ENCODE results near the gene PUS7. TPM values are rescaled to one million over a fixed set of nuclear protein-coding genes. Genes with fewer than 3 reads are reported as not detected.
A peak's percentile ranks its signal among the peaks of the same experiment; 100 is the strongest.
"Not testable (repeated sequence)": the region's sequence is repeated elsewhere in the genome, so short reads cannot be mapped to it uniquely, and the experiment has no call there.

Gene PUS7
- 47.8 and 50.7 TPM in 2 replicates for total RNA-seq

GRCh38 chr7:105521717-105522463 lies at the start of gene PUS7:
Gene PUS7, minus strand, starts transcription at chr7:105522271. Its CDS starts 13,759 bp downstream, at chr7:105508512.
- H3K4me3 Mint-ChIP-seq, result peak within 1 kb of the TSS; percentile 98
- H3K36me3 Mint-ChIP-seq (ENCODE audit: low read depth), result peaks cover 8% of the 10 kb centered on the region
- DNase-seq (ENCODE audit: low spot score), result peak; percentile 71
- H3K4me1 Mint-ChIP-seq (ENCODE audit: low read depth), result peaks cover 14% of the 10 kb centered on the region
- H3K27me3 Mint-ChIP-seq (ENCODE audit: insufficient read depth), result no peaks in the 10 kb centered on the region
- H3K9me3 Mint-ChIP-seq, result no peaks in the 10 kb centered on the region
- intact Hi-C loops (cut with micrococcal nuclease), result loop anchor here (1.0 to 5.0 kb wide), 4 partner anchors 10 to 509 kb away; partner anchors contain the start of genes RINT1 and SRPK2
- peak within 1 kb of the TSS; percentile 96 for H3K27ac Mint-ChIP-seq

GRCh38 chr7:105567821-105568220 lies 45.8 kb upstream of the PUS7 start:
- H3K27me3 Mint-ChIP-seq (ENCODE audit: insufficient read depth), result no peaks in the 10 kb centered on the region
- intact Hi-C loops (cut with micrococcal nuclease), result no loop called here
- H3K36me3 Mint-ChIP-seq (ENCODE audit: low read depth), result peaks cover 25% of the 10 kb centered on the region
- H3K27ac Mint-ChIP-seq, result no peak overlapping the region
- no peaks in the 10 kb centered on the region for H3K9me3 Mint-ChIP-seq
- H3K4me3 Mint-ChIP-seq, result no peak overlapping the region
- DNase-seq (ENCODE audit: low spot score), result no peak
- no peaks in the 10 kb centered on the region for H3K4me1 Mint-ChIP-seq (ENCODE audit: low read depth)

GRCh38 chr7:105567024-105567423 lies 45.0 kb upstream of the PUS7 start:
- H3K36me3 Mint-ChIP-seq (ENCODE audit: low read depth), result peaks cover 26% of the 10 kb centered on the region

GRCh38 chr7:105565190-105565589 lies 43.1 kb upstream of the PUS7 start:
- Mint-ChIP-seq H3K9me3 (no peaks in the 10 kb centered on the region), H3K4me1 (ENCODE audit: low read depth) (no peaks in the 10 kb centered on the region), H3K27me3 (ENCODE audit: insufficient read depth) (no peaks in the 10 kb centered on the region), H3K36me3 (ENCODE audit: low read depth) (peaks cover 27% of the 10 kb centered on the region), H3K27ac (no peak overlapping the region), H3K4me3 (no peak overlapping the region)
- DNase-seq (ENCODE audit: low spot score), result no peak
- intact Hi-C loops (cut with micrococcal nuclease), result no loop called here

More at GRCh38 chr7:105567024-105567423, 45.0 kb upstream of the PUS7 start:
- intact Hi-C loops (cut with micrococcal nuclease), result no loop called here
- H3K27me3 Mint-ChIP-seq (ENCODE audit: insufficient read depth), result no peaks in the 10 kb centered on the region
- no peak overlapping the region for H3K27ac Mint-ChIP-seq
- no peak overlapping the region for H3K4me3 Mint-ChIP-seq
- no peaks in the 10 kb centered on the region for H3K4me1 Mint-ChIP-seq (ENCODE audit: low read depth)
- DNase-seq (ENCODE audit: low spot score), result no peak
- no peaks in the 10 kb centered on the region for H3K9me3 Mint-ChIP-seq

GRCh38 chr7:105559926-105560325 lies 37.9 kb upstream of the PUS7 start:
- H3K4me3 Mint-ChIP-seq, result no peak overlapping the region
- no peak for DNase-seq (ENCODE audit: low spot score)
- intact Hi-C loops (cut with micrococcal nuclease), result no loop called here
- H3K36me3 Mint-ChIP-seq (ENCODE audit: low read depth), result peaks cover 25% of the 10 kb centered on the region
- no peak overlapping the region for H3K27ac Mint-ChIP-seq
- H3K27me3 Mint-ChIP-seq (ENCODE audit: insufficient read depth), result no peaks in the 10 kb centered on the region
- no peaks in the 10 kb centered on the region for H3K9me3 Mint-ChIP-seq
- no peaks in the 10 kb centered on the region for H3K4me1 Mint-ChIP-seq (ENCODE audit: low read depth)

GRCh38 chr7:105538339-105538738 lies 16.3 kb upstream of the PUS7 start:
- intact Hi-C loops (cut with micrococcal nuclease), result loop anchor here (10.0 kb wide), 2 partner anchors 506 to 1334 kb away; partner anchors contain the start of gene ORC5
- Mint-ChIP-seq H3K27ac (no peak overlapping the region), H3K4me1 (ENCODE audit: low read depth) (peaks cover 6% of the 10 kb centered on the region), H3K9me3 (no peaks in the 10 kb centered on the region), H3K36me3 (ENCODE audit: low read depth) (peaks cover 19% of the 10 kb centered on the region), H3K27me3 (ENCODE audit: insufficient read depth) (no peaks in the 10 kb centered on the region), H3K4me3 (no peak overlapping the region)
- no peak for DNase-seq (ENCODE audit: low spot score)

GRCh38 chr7:105532709-105533460 lies 10.8 kb upstream of the PUS7 start:
- Mint-ChIP-seq H3K4me1 (ENCODE audit: low read depth) (peaks cover 21% of the 10 kb centered on the region), H3K27ac (peak overlapping the region; percentile 95), H3K27me3 (ENCODE audit: insufficient read depth) (peaks cover 1% of the 10 kb centered on the region), H3K9me3 (no peaks in the 10 kb centered on the region), H3K4me3 (peak overlapping the region; percentile 93), H3K36me3 (ENCODE audit: low read depth) (peaks cover 10% of the 10 kb centered on the region)
- no peak for DNase-seq (ENCODE audit: low spot score)
- intact Hi-C loops (cut with micrococcal nuclease), result loop anchor here (1.0 to 10.0 kb wide), 8 partner anchors 11 to 1634 kb away; partner anchors contain the start of genes HBP1, KMT2E, ORC5 and PUS7

GRCh38 chr7:105531792-105532671 lies 10.0 kb upstream of the PUS7 start, which contains the start of gene RINT1:
Gene RINT1, plus strand, starts transcription at chr7:105532201. Its CDS starts 115 bp downstream, at chr7:105532316.
- H3K27ac Mint-ChIP-seq, result peak within 1 kb of the TSS; percentile 95
- H3K27me3 Mint-ChIP-seq (ENCODE audit: insufficient read depth), result peaks cover 1% of the 10 kb centered on the region
- DNase-seq (ENCODE audit: low spot score), result peak; percentile 85
- H3K4me3 Mint-ChIP-seq, result peak within 1 kb of the TSS; percentile 93
- H3K4me1 Mint-ChIP-seq (ENCODE audit: low read depth), result peaks cover 21% of the 10 kb centered on the region
- intact Hi-C loops (cut with micrococcal nuclease), result loop anchor here (1.0 to 10.0 kb wide), 8 partner anchors 10 to 1635 kb away; partner anchors contain the start of genes HBP1, KMT2E, ORC5 and PUS7
- H3K9me3 Mint-ChIP-seq, result no peaks in the 10 kb centered on the region
- H3K36me3 Mint-ChIP-seq (ENCODE audit: low read depth), result peaks cover 10% of the 10 kb centered on the region

GRCh38 chr7:105530546-105530945 lies 8.5 kb upstream of the PUS7 start:
- intact Hi-C loops (cut with micrococcal nuclease), result loop anchor here (5.0 to 10.0 kb wide), 4 partner anchors 514 to 1637 kb away; partner anchors contain the start of genes HBP1 and ORC5
- peaks cover 7% of the 10 kb centered on the region for H3K36me3 Mint-ChIP-seq (ENCODE audit: low read depth)
- H3K4me1 Mint-ChIP-seq (ENCODE audit: low read depth), result peaks cover 21% of the 10 kb centered on the region
- no peaks in the 10 kb centered on the region for H3K9me3 Mint-ChIP-seq
- H3K27ac Mint-ChIP-seq, result no peak overlapping the region
- DNase-seq (ENCODE audit: low spot score), result no peak
- peak overlapping the region; percentile 35 for H3K4me3 Mint-ChIP-seq
- H3K27me3 Mint-ChIP-seq (ENCODE audit: insufficient read depth), result peaks cover 1% of the 10 kb centered on the region

GRCh38 chr7:105530126-105530525 lies 8.1 kb upstream of the PUS7 start:
- Mint-ChIP-seq H3K4me3 (peak overlapping the region; percentile 35), H3K36me3 (ENCODE audit: low read depth) (peaks cover 7% of the 10 kb centered on the region), H3K4me1 (ENCODE audit: low read depth) (peaks cover 21% of the 10 kb centered on the region), H3K9me3 (no peaks in the 10 kb centered on the region), H3K27ac (no peak overlapping the region), H3K27me3 (ENCODE audit: insufficient read depth) (peaks cover 1% of the 10 kb centered on the region)
- no peak for DNase-seq (ENCODE audit: low spot score)
- intact Hi-C loops (cut with micrococcal nuclease), result loop anchor here (5.0 to 10.0 kb wide), 4 partner anchors 515 to 1637 kb away; partner anchors contain the start of genes HBP1 and ORC5

GRCh38 chr7:105527737-105528136 lies 5.7 kb upstream of the PUS7 start:
- H3K9me3 Mint-ChIP-seq; DNase-seq (ENCODE audit: low spot score); H3K36me3 Mint-ChIP-seq (ENCODE audit: low read depth); H3K27me3 Mint-ChIP-seq (ENCODE audit: insufficient read depth); H3K27ac Mint-ChIP-seq; H3K4me3 Mint-ChIP-seq; intact Hi-C loops (cut with micrococcal nuclease): not testable (repeated sequence)
- peaks cover 14% of the 10 kb centered on the region for H3K4me1 Mint-ChIP-seq (ENCODE audit: low read depth)

- Mint-ChIP-seq H3K27me3 (ENCODE audit: insufficient read depth) (no peaks in the 10 kb centered on the region), H3K4me3 (no peak overlapping the region), H3K36me3 (ENCODE audit: low read depth) (peaks cover under 1% of the 10 kb centered on the region), H3K9me3 (no peaks in the 10 kb centered on the region), H3K4me1 (ENCODE audit: low read depth) (peaks cover 10% of the 10 kb centered on the region), H3K27ac (no peak overlapping the region)
- intact Hi-C loops (cut with micrococcal nuclease), result loop anchor here (5.0 kb wide), 1 partner anchor 152 kb away; no protein-coding TSS in a partner anchor
- DNase-seq (ENCODE audit: low spot score), result no peak
These were observed 2.8 kb upstream of the PUS7 start for GRCh38 chr7:105524840-105525239.

All from activated T-helper 1 cell treated with anti-CD3 and anti-CD28 coated beads, Interleukin-12 subunit alpha, Interleukin-12 subunit beta, Interleukin-2, Interleukin-4 antibody, amounts not matched to agents 30 ng/mL and 10 ng/mL and 1 ng/mL, durations not matched to agents 14 hours and 24 hours and 36 hours (primary cell).